Mucosa of rectum (tissue), 2 donors: ENCODE results near the gene TFPI.

Experiments used
- H3K27ac ChIP-seq, 2 donors: one replicate each; pipeline ENCODE4 v1.7.0; 2013; ENCODE audit warnings: inconsistent platforms in 2 of 2, low read depth in 2 of 2, low read length in 2 of 2
- H3K27me3 ChIP-seq, 2 donors: one replicate each; pipeline ENCODE4 v1.7.0; 2013; ENCODE audit warnings: low read length in 2 of 2; ENCODE audit not compliant: control insufficient read depth in 2 of 2, insufficient read depth in 2 of 2
- H3K36me3 ChIP-seq, 2 donors: one replicate each; pipeline ENCODE4 v1.7.0; 2013; ENCODE audit warnings: low read length in 2 of 2; ENCODE audit not compliant: control insufficient read depth in 2 of 2, insufficient read depth in 2 of 2
- H3K4me1 ChIP-seq, 2 donors: one replicate each; pipeline ENCODE4 v1.7.0; 2013; ENCODE audit warnings: low read length in 2 of 2, mild to moderate bottlenecking in 1 of 2; ENCODE audit not compliant: control insufficient read depth in 2 of 2, insufficient read depth in 2 of 2
- H3K4me3 ChIP-seq, 2 donors: one replicate each; pipeline ENCODE4 v1.7.0; 2013; ENCODE audit warnings: low read length in 2 of 2
- H3K9ac ChIP-seq, 2 donors: one replicate each; pipeline ENCODE4 v1.7.0; 2013; ENCODE audit warnings: low read length in 2 of 2, low read depth in 1 of 2, mild to moderate bottlenecking in 1 of 2
- H3K9me3 ChIP-seq, 2 donors: one replicate each; pipeline ENCODE4 v1.7.0; 2013; ENCODE audit warnings: low read length in 2 of 2; ENCODE audit not compliant: control insufficient read depth in 2 of 2
- donor health status: healthy.
- donor health status: Normal muscosa, but diverticular disease.

The TFPI gene

DNA sequence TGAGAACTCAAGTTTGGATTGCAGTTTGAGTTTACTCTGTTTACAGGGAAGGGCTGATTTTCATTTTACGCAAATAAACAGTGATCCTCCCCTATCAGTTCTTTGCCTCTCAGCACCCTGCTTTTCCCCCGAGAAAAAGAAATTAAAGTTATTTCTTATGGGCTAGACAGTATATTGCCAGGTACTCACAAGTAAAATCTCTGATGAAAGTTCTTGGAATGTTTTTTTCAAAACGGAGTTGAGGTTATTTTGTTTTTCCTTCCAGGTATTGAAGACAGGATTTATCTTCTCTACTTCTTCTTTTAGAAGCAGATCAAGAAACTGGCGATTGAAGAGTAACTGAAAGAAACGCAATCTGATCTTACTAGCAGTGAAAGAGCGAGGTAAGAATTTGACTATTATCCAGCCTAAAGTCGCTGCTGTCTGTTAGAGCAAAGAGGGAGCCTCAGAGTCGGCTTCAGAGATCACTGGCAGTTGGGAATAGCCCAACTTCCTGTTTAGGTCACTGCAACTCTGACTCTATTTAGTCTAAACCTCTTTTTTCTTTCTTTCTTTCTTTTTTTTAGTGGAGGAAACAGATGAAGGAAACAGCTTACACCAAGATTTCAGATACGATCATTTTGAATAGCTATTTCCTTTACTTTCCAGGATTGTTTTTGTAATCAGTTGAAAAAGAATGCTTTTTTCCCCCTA is at the start of gene TFPI:
Gene TFPI (minus strand): TSS at position 425 of the 693 bp plus-strand sequence. CDS start 50,667 bp downstream, outside the sequence.
- peak within 1 kb of the TSS; percentile 47 to 72 for H3K9ac ChIP-seq
- H3K4me3 ChIP-seq = peak within 1 kb of the TSS; percentile 49 to 75
- no peaks in the 10 kb centered on the region for H3K4me1 ChIP-seq
- H3K27me3 ChIP-seq = no peaks in the 10 kb centered on the region
- H3K9me3 ChIP-seq = no peaks in the 10 kb centered on the region
- H3K27ac ChIP-seq = peak within 1 kb of the TSS; percentile 43 to 57
- no peaks in the 10 kb centered on the region for H3K36me3 ChIP-seq

GRCh38 chr2:187594801-187595200 is 40.6 kb upstream of the TFPI start:
- Histone ChIP-seq H3K4me3 (no peak overlapping the region), H3K27me3 (no peaks in the 10 kb centered on the region), H3K9me3 (no peaks in the 10 kb centered on the region)

DNA sequence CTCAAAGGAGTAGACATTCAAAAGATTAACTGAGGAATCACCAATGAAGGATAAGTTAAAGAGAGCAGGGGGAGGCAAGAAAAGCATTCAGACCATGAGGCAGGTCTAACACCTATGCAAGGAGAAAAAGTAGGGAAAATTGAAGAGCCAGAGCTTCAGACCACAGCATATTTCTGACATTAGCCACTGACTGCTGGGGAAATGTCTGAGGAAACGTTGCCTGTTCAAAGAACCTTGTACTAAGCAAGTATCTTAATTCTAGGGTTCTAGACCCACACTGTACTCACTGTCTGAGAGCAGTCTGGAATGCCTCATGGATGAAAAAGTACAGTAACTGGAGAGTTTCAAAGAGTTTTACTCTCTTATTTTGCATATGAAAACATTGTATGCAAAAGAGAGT is 39.5 kb upstream of the TFPI start:
- Histone ChIP-seq H3K4me3 (no peak overlapping the region), H3K36me3 (no peaks in the 10 kb centered on the region), H3K9ac (no peak overlapping the region), H3K27me3 (no peaks in the 10 kb centered on the region), H3K4me1 (no peaks in the 10 kb centered on the region), H3K27ac (no peak overlapping the region), H3K9me3 (no peaks in the 10 kb centered on the region)

More at GRCh38 chr2:187594801-187595200, 40.6 kb upstream of the TFPI start:
- Histone ChIP-seq H3K27ac (no peak overlapping the region), H3K9ac (no peak overlapping the region), H3K36me3 (no peaks in the 10 kb centered on the region), H3K4me1 (no peaks in the 10 kb centered on the region)

- no peak overlapping the region for H3K27ac ChIP-seq
- H3K27me3 ChIP-seq = no peaks in the 10 kb centered on the region
- no peaks in the 10 kb centered on the region for H3K36me3 ChIP-seq
- H3K9ac ChIP-seq = no peak overlapping the region
- no peak overlapping the region for H3K4me3 ChIP-seq
- H3K4me1 ChIP-seq = no peaks in the 10 kb centered on the region
- no peaks in the 10 kb centered on the region for H3K9me3 ChIP-seq
Measured at GRCh38 chr2:187593098-187593497, 38.9 kb upstream of the TFPI start.

DNA sequence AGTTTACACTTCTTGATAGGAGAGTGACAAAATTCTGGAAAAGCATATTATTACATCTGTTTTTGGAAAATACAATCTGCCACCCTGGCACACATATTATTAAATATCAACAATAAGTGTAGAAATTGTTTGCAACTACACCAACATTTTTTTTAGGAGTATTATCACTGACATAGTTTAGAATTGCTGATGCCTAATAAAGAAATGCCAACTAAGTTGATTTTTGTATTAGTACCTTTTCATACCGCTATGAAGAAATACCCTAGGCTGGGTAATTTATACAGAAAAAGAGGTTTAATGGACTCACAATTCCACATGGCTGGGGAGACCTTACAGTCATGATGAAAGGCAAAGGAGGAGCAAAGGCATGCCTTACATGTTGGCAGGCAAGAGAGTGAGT is 35.9 kb upstream of the TFPI start:
- Histone ChIP-seq H3K4me1 (no peaks in the 10 kb centered on the region), H3K9me3 (no peaks in the 10 kb centered on the region), H3K27me3 (no peaks in the 10 kb centered on the region), H3K4me3 (no peak overlapping the region), H3K36me3 (no peaks in the 10 kb centered on the region), H3K9ac (no peak overlapping the region), H3K27ac (no peak overlapping the region)

GRCh38 chr2:187586011-187586641 is 31.9 kb upstream of the TFPI start:
- Histone ChIP-seq H3K36me3 (no peaks in the 10 kb centered on the region), H3K9ac (no peak overlapping the region), H3K9me3 (no peaks in the 10 kb centered on the region), H3K4me1 (peaks cover 0 to 2% of the 10 kb centered on the region in 2 donors), H3K27ac (no peak overlapping the region), H3K4me3 (no peak overlapping the region), H3K27me3 (peaks cover 0 to 5% of the 10 kb centered on the region in 2 donors)

DNA sequence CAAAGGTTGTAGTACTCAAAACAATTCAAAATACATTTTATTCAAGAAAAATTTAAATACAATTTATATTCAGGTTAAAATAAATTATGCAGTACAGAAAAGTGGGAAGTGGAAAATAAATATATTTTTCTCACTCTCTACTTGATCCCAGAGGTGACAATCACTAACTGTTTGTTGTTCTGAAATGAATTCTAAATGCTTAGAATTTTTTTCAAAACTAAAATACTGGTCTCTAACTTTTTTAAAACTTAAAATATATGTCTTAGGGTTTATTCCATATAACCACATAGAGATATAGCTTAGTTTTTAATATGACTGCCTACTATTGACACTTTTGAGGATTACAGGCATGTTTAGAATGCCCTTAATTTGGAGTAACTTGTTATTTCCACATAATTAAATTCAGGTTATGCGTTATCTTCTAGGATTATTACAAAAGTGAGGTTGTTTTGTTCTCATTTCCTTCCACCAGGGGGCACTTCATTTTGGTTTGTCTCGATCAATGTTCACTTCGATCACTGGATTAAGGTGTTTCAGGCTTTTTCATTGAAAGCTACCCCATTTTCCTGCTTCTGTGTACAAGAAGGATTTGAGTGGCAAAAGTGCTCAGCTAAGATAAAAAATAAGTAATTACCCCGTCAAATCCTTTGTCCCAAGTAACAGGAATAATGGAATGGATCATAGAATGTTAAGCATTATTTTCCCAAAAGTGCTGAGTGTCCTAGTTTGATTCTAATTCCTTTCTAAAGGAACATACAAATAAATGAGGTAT is 27.1 kb upstream of the TFPI start:
- H3K27me3 ChIP-seq = peaks cover 0 to 5% of the 10 kb centered on the region in 2 donors
- peaks cover 0 to 2% of the 10 kb centered on the region in 2 donors for H3K4me1 ChIP-seq
- H3K36me3 ChIP-seq = no peaks in the 10 kb centered on the region
- H3K27ac ChIP-seq = no peak overlapping the region
- H3K9ac ChIP-seq = no peak overlapping the region
- H3K9me3 ChIP-seq = no peaks in the 10 kb centered on the region
- H3K4me3 ChIP-seq = peak overlapping the region in 1 of 2 donors; percentile 46

- H3K27ac ChIP-seq = no peak overlapping the region
- H3K4me1 ChIP-seq = peaks cover 0 to 2% of the 10 kb centered on the region in 2 donors
- H3K9ac ChIP-seq = no peak overlapping the region
- peaks cover 0 to 5% of the 10 kb centered on the region in 2 donors for H3K27me3 ChIP-seq
- H3K9me3 ChIP-seq = no peaks in the 10 kb centered on the region
- no peaks in the 10 kb centered on the region for H3K36me3 ChIP-seq
- peak overlapping the region; percentile 23 to 33 for H3K4me3 ChIP-seq
Measured at GRCh38 chr2:187580462-187581124, 26.4 kb upstream of the TFPI start.

DNA sequence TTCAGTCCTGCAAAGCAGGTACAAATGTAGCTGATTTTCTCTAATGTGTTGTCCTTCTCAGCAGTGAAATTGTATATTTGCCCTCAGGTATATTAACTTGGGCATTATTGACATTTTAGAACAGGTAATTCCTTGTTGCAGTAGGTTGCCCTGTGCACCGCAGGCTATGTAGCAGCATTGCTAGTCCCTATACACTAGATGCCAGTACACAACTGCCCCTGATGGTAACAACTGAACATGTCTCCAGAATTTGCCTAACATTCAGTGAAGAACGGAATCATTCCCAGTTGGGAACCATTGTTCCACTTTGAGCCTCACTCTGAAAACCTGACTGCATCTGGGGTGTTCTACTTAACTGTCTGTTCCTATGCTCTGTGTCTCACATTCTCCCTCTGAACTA is 23.1 kb upstream of the TFPI start:
- peaks cover 0 to 2% of the 10 kb centered on the region in 2 donors for H3K4me1 ChIP-seq

More for the DNA sequence above, 23.1 kb upstream of the TFPI start:
- H3K27ac ChIP-seq = no peak overlapping the region
- H3K4me3 ChIP-seq = no peak overlapping the region
- H3K36me3 ChIP-seq = no peaks in the 10 kb centered on the region
- H3K9me3 ChIP-seq = no peaks in the 10 kb centered on the region
- H3K9ac ChIP-seq = no peak overlapping the region
- no peaks in the 10 kb centered on the region for H3K27me3 ChIP-seq
